ENCODE results near the gene AUTS2.
"Not testable (repeated sequence)": the region's sequence is repeated elsewhere in the genome, so short reads cannot be mapped to it uniquely, and the experiment has no call there.

The AUTS2 gene

GRCh38 chr7:70233776-70234175, 635.5 kb downstream of the AUTS2 start:
- DNase-seq = no peak

- no peak for DNase-seq
Measured at GRCh38 chr7:70237256-70237655, 639.0 kb downstream of the AUTS2 start.

GRCh38 chr7:70237831-70238575, 639.7 kb downstream of the AUTS2 start:
- DNase-seq = no peak

- no peak for DNase-seq
Measured at GRCh38 chr7:70239918-70240317, 641.6 kb downstream of the AUTS2 start.

GRCh38 chr7:70240873-70241272, 642.6 kb downstream of the AUTS2 start:
- DNase-seq = no peak

- no peak for DNase-seq
Measured at GRCh38 chr7:70241536-70242175, 643.4 kb downstream of the AUTS2 start.

GRCh38 chr7:70242826-70243225, 644.6 kb downstream of the AUTS2 start:
- DNase-seq = no peak

GRCh38 chr7:70243443-70243842, 645.2 kb downstream of the AUTS2 start:
- DNase-seq = no peak

GRCh38 chr7:70257921-70258320, 659.6 kb downstream of the AUTS2 start:
- no peak for DNase-seq

- DNase-seq = no peak
Measured at GRCh38 chr7:70259502-70259901, 661.2 kb downstream of the AUTS2 start.

- DNase-seq = no peak
Measured at GRCh38 chr7:70263471-70264255, 665.4 kb downstream of the AUTS2 start.

GRCh38 chr7:70266186-70266585, 667.9 kb downstream of the AUTS2 start:
- no peak for DNase-seq

GRCh38 chr7:70267381-70268120, 669.3 kb downstream of the AUTS2 start:
- no peak for DNase-seq

- no peak for DNase-seq
Measured at GRCh38 chr7:70268179-70268578, 669.9 kb downstream of the AUTS2 start.

- no peak for DNase-seq
Measured at GRCh38 chr7:70270149-70270548, 671.9 kb downstream of the AUTS2 start.

- no peak for DNase-seq
Measured at GRCh38 chr7:70271617-70272081, 673.4 kb downstream of the AUTS2 start.

- DNase-seq = not testable (repeated sequence)
Measured at GRCh38 chr7:70275570-70275969, 677.3 kb downstream of the AUTS2 start.

GRCh38 chr7:70285187-70285586, 686.9 kb downstream of the AUTS2 start:
- no peak for DNase-seq

GRCh38 chr7:70285854-70286253, 687.6 kb downstream of the AUTS2 start:
- DNase-seq = no peak

GRCh38 chr7:70288781-70289456, 690.6 kb downstream of the AUTS2 start:
- no peak for DNase-seq

GRCh38 chr7:70292716-70293115, 694.4 kb downstream of the AUTS2 start:
- no peak for DNase-seq

- DNase-seq = no peak
Measured at GRCh38 chr7:70294211-70294911, 696.1 kb downstream of the AUTS2 start.
